H1 (cell line): Measurements from ENCODE around the gene MCC. TPM values are rescaled to one million over a fixed set of nuclear protein-coding genes. Genes with fewer than 3 reads are reported as not detected.

Source experiments
- CTCF ChIA-PET: fragments of 300-600 bp; sonication (Branson Sonifier 250); formaldehyde crosslinking; loops from one replicate; lab custom pipeline; 2021; ENCODE audit not compliant: partially characterized antibody; lab: Charles Lee
- POLR2A ChIA-PET: fragments of 300-600 bp; sonication (Branson Sonifier 250); formaldehyde crosslinking; loops from one replicate; lab custom pipeline; 2021; ENCODE audit warnings: inconsistent platforms; ENCODE audit not compliant: partially characterized antibody; lab: Charles Lee
- DNase-seq, 2 experiments: peaks; one replicate each; pipeline versions ENCODE4 v3.0.0 to v3.0.0-alpha.2; 2010 to 2022; ENCODE audit warnings: low spot score in 2 of 2, low read depth in 1 of 2, mixed read lengths in 1 of 2
- FAIRE-seq: peaks from 2 replicates; lab custom pipeline; 2011; peaks lifted over from hg19 to GRCh38; lab: Jason Lieb, UNC
- H2AFZ ChIP-seq: 2 replicates; pipeline ENCODE4 v1.8.1; 2012; ENCODE audit warnings: low read length, inconsistent platforms
- H2AK5ac ChIP-seq: 2 replicates; pipeline ENCODE4 v1.6.1; 2013; ENCODE audit warnings: low read depth, low read length
- H2BK120ac ChIP-seq: replicated peaks from 2 replicates; pipeline ENCODE3; 2013; ENCODE audit warnings: low read depth, low read length, inconsistent platforms
- H2BK12ac ChIP-seq: 2 replicates; pipeline ENCODE4 v1.6.1; 2013; ENCODE audit warnings: low read depth, low read length
- H2BK15ac ChIP-seq: 2 replicates; pipeline ENCODE4 v1.6.1; 2013; ENCODE audit warnings: low read length
- H2BK20ac ChIP-seq: 2 replicates; pipeline ENCODE4 v1.6.1; 2013; ENCODE audit warnings: low read length
- H2BK5ac ChIP-seq: 2 replicates; pipeline ENCODE4 v1.6.1; 2013; ENCODE audit warnings: low read depth, low read length
- H3K14ac ChIP-seq: 2 replicates; pipeline ENCODE4 v1.6.1; 2013; ENCODE audit warnings: inconsistent platforms; ENCODE audit not compliant: insufficient read length
- H3K18ac ChIP-seq: 2 replicates; pipeline ENCODE4 v1.6.1; 2013; ENCODE audit warnings: low read length; ENCODE audit errors: extremely low read depth
- H3K23ac ChIP-seq: 2 replicates; pipeline ENCODE4 v1.6.1; 2013; ENCODE audit warnings: inconsistent platforms; ENCODE audit not compliant: insufficient read length
- H3K23me2 ChIP-seq: 2 replicates; pipeline ENCODE4 v1.6.1; 2013; ENCODE audit warnings: low read depth, low read length
- H3K27ac ChIP-seq: 2 replicates; pipeline ENCODE4 v1.6.1; 2011; ENCODE audit warnings: low read depth, low read length, inconsistent platforms
- H3K27me3 ChIP-seq, 4 experiments: replicated peaks in 1 of 4; 1 replicate in 1 of 4; 2 replicates in 3 of 4; pipeline versions ENCODE4 v1.6.1 to v1.8.1; 2011 to 2013; ENCODE audit warnings: low read length in 3 of 4, mild to moderate bottlenecking in 3 of 4, inconsistent platforms in 2 of 4, mixed read lengths in 2 of 4, moderate library complexity in 1 of 4; ENCODE audit not compliant: control insufficient read depth in 3 of 4, insufficient read depth in 3 of 4; ENCODE audit errors: extremely low read depth in 1 of 4
- H3K36me3 ChIP-seq, 4 experiments: 2 replicates each; pipeline versions ENCODE4 v1.6.1 to v1.8.1; 2011 to 2013; ENCODE audit warnings: mild to moderate bottlenecking in 4 of 4, low read length in 3 of 4, moderate library complexity in 2 of 4, control low read depth in 1 of 4, inconsistent platforms in 1 of 4; ENCODE audit not compliant: insufficient read depth in 4 of 4, control insufficient read depth in 2 of 4
- H3K4ac ChIP-seq: replicated peaks from 2 replicates; pipeline ENCODE3; 2013; ENCODE audit warnings: low read length, low read depth, mixed read lengths, inconsistent platforms; ENCODE audit not compliant: insufficient read length
- H3K4me1 ChIP-seq, 4 experiments: replicated peaks in 1 of 4; 1 replicate in 1 of 4; 2 replicates in 3 of 4; pipeline versions ENCODE4 v1.6.1 to v1.8.1; 2011 to 2013; ENCODE audit warnings: low read length in 3 of 4, inconsistent platforms in 2 of 4, mixed read lengths in 1 of 4; ENCODE audit not compliant: insufficient read depth in 4 of 4, control insufficient read depth in 3 of 4
- H3K4me2 ChIP-seq, 2 experiments: 2 replicates each; pipeline versions ENCODE4 v1.6.1 to v1.8.1; 2011 to 2013; ENCODE audit warnings: low read depth in 2 of 2, low read length in 2 of 2, control low read depth in 1 of 2, inconsistent platforms in 1 of 2, mild to moderate bottlenecking in 1 of 2; ENCODE audit not compliant: insufficient read depth in 1 of 2
- H3K4me3 ChIP-seq, 4 experiments: fragments of 200-600, 300-600 bp in 1 of 4; sonication (generic), shearing (Covaris generic), sonication (Bioruptor Twin) in 1 of 4; 2 replicates each; pipeline versions ENCODE4 v1.5.1 to v1.8.1; 2011 to 2016; ENCODE audit warnings: low read length in 4 of 4, low read depth in 3 of 4, control low read depth in 2 of 4, inconsistent platforms in 2 of 4, mild to moderate bottlenecking in 2 of 4, mixed read lengths in 1 of 4, moderate library complexity in 1 of 4; ENCODE audit not compliant: insufficient read depth in 2 of 4; ENCODE audit errors: extremely low read depth in 1 of 4
- H3K56ac ChIP-seq: replicated peaks from 2 replicates; pipeline ENCODE3; 2013; ENCODE audit warnings: low read depth, mild to moderate bottlenecking, mixed read lengths, low read length, inconsistent platforms; ENCODE audit not compliant: insufficient read length
- H3K79me1 ChIP-seq: 2 replicates; pipeline ENCODE4 v1.6.1; 2013; ENCODE audit warnings: low read depth, low read length, control low read depth
- H3K79me2 ChIP-seq, 2 experiments: 2 replicates each; pipeline versions ENCODE4 v1.6.1 to v1.8.1; 2012 to 2013; ENCODE audit warnings: low read length in 2 of 2, mild to moderate bottlenecking in 2 of 2, inconsistent platforms in 1 of 2; ENCODE audit not compliant: insufficient read depth in 2 of 2, control insufficient read depth in 1 of 2
- H3K9ac ChIP-seq, 4 experiments: replicated peaks in 1 of 4; 1 replicate in 1 of 4; 2 replicates in 3 of 4; pipeline versions ENCODE4 v1.6.1 to v1.8.1; 2011 to 2013; ENCODE audit warnings: low read depth in 3 of 4, low read length in 3 of 4, control low read depth in 2 of 4, mild to moderate bottlenecking in 2 of 4, moderate library complexity in 2 of 4, inconsistent platforms in 1 of 4; ENCODE audit errors: extremely low read depth in 1 of 4
- H3K9me3 ChIP-seq, 2 experiments: 2 replicates each; pipeline versions ENCODE4 v1.6.1 to v1.8.1; 2012 to 2013; ENCODE audit warnings: mild to moderate bottlenecking in 2 of 2, moderate library complexity in 2 of 2, control low read depth in 1 of 2, inconsistent platforms in 1 of 2, low read depth in 1 of 2, low read length in 1 of 2, mixed read lengths in 1 of 2; ENCODE audit not compliant: insufficient read depth in 2 of 2
- H4K20me1 ChIP-seq, 2 experiments: replicated peaks in 1 of 2; 2 replicates each; pipeline versions ENCODE3 to v1.8.1; 2011 to 2013; ENCODE audit warnings: inconsistent platforms in 2 of 2, low read length in 2 of 2, mild to moderate bottlenecking in 1 of 2; ENCODE audit not compliant: insufficient read depth in 2 of 2, control insufficient read depth in 1 of 2
- H4K5ac ChIP-seq: 2 replicates; pipeline ENCODE4 v1.6.1; 2013; ENCODE audit warnings: low read length, low read depth, mixed read lengths, inconsistent platforms; ENCODE audit not compliant: insufficient read length
- H4K8ac ChIP-seq: 2 replicates; pipeline ENCODE4 v1.8.0; 2013; ENCODE audit warnings: mild to moderate bottlenecking, moderate library complexity, low read length, inconsistent platforms; ENCODE audit not compliant: insufficient read depth; ENCODE audit errors: extremely low read depth
- H4K91ac ChIP-seq: replicated peaks from 2 replicates; pipeline ENCODE3; 2013; ENCODE audit warnings: low read length, mixed read lengths, inconsistent platforms; ENCODE audit not compliant: insufficient read length
- BCL11A ChIP-seq, 2 experiments: IDR thresholded peaks; one replicate each; pipeline ENCODE4 v1.6.1; 2011; ENCODE audit warnings: low read depth in 2 of 2, low read length in 2 of 2, mild to moderate bottlenecking in 2 of 2
- CBX5 ChIP-seq: fragments of 300-800, 300-1000 bp; sonication (generic); IDR thresholded peaks from 2 replicates; pipeline ENCODE4 v1.7.1; 2016; ENCODE audit warnings: antibody characterized with exemption, low read length, low read depth
- EGR1 ChIP-seq: IDR thresholded peaks from 2 replicates; pipeline ENCODE4 v1.6.1; 2011; ENCODE audit warnings: low read depth, low read length, borderline replicate concordance
- JUN ChIP-seq: IDR thresholded peaks from 2 replicates; pipeline ENCODE4 v1.6.1; 2011; ENCODE audit warnings: low read depth, mild to moderate bottlenecking, improper control_type of control experiment, low read length
- KDM5A ChIP-seq: fragments of 200-600 bp; IDR thresholded peaks from 2 replicates; pipeline ENCODE4 v1.7.1; 2012; ENCODE audit warnings: mild to moderate bottlenecking, low read length, inconsistent platforms, mixed read lengths
- NRF1 ChIP-seq: IDR thresholded peaks from 2 replicates; pipeline ENCODE4 v1.6.1; 2011; ENCODE audit warnings: mild to moderate bottlenecking, low read depth, low read length, improper control_type of control experiment
- SIN3A ChIP-seq, 2 experiments: IDR thresholded peaks in 1 of 2; conservative IDR thresholded peaks in 1 of 2; 2 replicates each; pipeline ENCODE4 v1.6.1; 2011 to 2012; ENCODE audit warnings: low read length in 2 of 2, improper control_type of control experiment in 1 of 2, low read depth in 1 of 2, mild to moderate bottlenecking in 1 of 2
- WGBS, 2 experiments: shearing (Covaris generic) in 1 of 2; methylation state at CpG; one replicate each; pipeline versions ENCODE4 v1.1.6 to v1.1.7; 2013 to 2015; ENCODE audit warnings: low lambda C conversion rate in 2 of 2, mixed read lengths in 2 of 2, inconsistent platforms in 1 of 2, low coverage in 1 of 2, missing lambda C conversion rate in 1 of 2; ENCODE audit not compliant: insufficient replicate concordance in 2 of 2, insufficient coverage in 1 of 2, insufficient read length in 1 of 2; ENCODE audit errors: extremely low coverage in 1 of 2, missing lambda C conversion rate in 1 of 2; 5-methylcytosine and 5-hydroxymethylcytosine counted together
- polyA plus RNA-seq, 7 experiments: library from polyadenylated mRNA; depleted of rRNA in 3 of 7; stranded (reverse) in 5 of 7; unstranded in 2 of 7; fragments of >200 nt in 5 of 7; fragments of 200-250 nt in 2 of 7; gene quantifications; 1 replicate in 5 of 7; 2 replicates in 1 of 7; 4 replicates in 1 of 7; pipeline versions ENCODE4 v1.2.1 to v1.2.3, GENCODE V29; 2011 to 2013; ENCODE audit warnings: missing spikeins in 2 of 7, mixed read lengths in 2 of 7
- total RNA-seq: library from RNA; stranded (reverse); fragmentation: NEBNext Ultra II Directional; extraction: Animal tissue kit (Norgen Biotek cat#: 25700); gene quantifications from 2 replicates; pipeline ENCODE4 v1.2.1, GENCODE V29; 2021

The MCC gene
- total and polyA plus RNA-seq, 2 of the 8 experiments (the other 6 are each of a cell fraction or from before 2014, with no cell fraction given) = 2.6 to 18.3 TPM

DNA sequence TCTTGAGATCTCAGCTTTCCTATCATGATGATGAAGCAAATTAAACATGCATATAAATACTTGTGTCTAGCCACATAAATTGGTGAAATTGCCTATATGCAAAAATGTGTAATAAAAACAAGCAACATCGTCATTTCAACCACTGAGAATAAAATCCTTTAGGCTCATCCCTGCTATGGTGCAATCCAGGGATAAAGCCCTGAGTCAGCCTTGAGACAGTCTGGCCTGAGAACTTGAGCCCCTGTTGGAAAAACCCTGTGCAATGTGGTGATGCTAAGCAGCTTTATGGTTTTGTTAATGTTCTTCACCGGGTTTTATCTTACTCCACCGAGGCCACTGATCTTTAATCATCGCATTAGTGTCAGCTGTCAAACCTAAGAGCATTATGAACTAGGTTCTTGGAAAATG is 341.1 kb downstream of the MCC start:
- CTCF ChIA-PET = interaction anchor here (1.0 to 1.9 kb wide), 4 partner anchors 10 to 104 kb away, joined by 3 to 5 read pairs (median 4); no protein-coding TSS in a partner anchor

More for the DNA sequence above, 341.1 kb downstream of the MCC start:
- FAIRE-seq (no peak), DNase-seq (no peak)
- Histone ChIP-seq H3K56ac (no peak overlapping the region), H4K5ac (no peak overlapping the region), H3K18ac (no peak overlapping the region), H3K23ac (no peak overlapping the region), H2AFZ (no peak overlapping the region), H3K4me2 (no peak overlapping the region), H2BK20ac (no peak overlapping the region), H4K91ac (no peak overlapping the region), H3K27ac (no peak overlapping the region), H3K79me2 (no peaks in the 10 kb centered on the region), H2AK5ac (no peak overlapping the region), H3K9ac (no peak overlapping the region), H4K20me1 (no peaks in the 10 kb centered on the region), H3K27me3 (no peaks in the 10 kb centered on the region; a peak in 1 of 7 replicates), H3K9me3 (no peaks in the 10 kb centered on the region), H3K4me1 (peaks cover 0 to 4% (median 0%) of the 10 kb centered on the region in 4 experiments; a peak in 1 of 7 replicates), H3K14ac (no peak overlapping the region), H3K4ac (no peak overlapping the region), H2BK5ac (no peak overlapping the region), H3K79me1 (no peaks in the 10 kb centered on the region), H2BK120ac (no peak overlapping the region), H3K36me3 (no peaks in the 10 kb centered on the region), H2BK15ac (no peak overlapping the region), H2BK12ac (no peak overlapping the region), H4K8ac (no peak overlapping the region), H3K23me2 (no peaks in the 10 kb centered on the region), H3K4me3 (no peak overlapping the region)
- WGBS, 2 experiments = 65% methylated on average over 4 of the region's 4 CpGs; no CpG with 5 or more reads in 1 of the 2 experiments
- TF ChIP-seq JUN (no peak), BCL11A (IDR thresholded peaks at IDR 0.05; ENCODE audit: low read depth in 2 of 2, low read length in 2 of 2) (no peak), KDM5A (no peak), EGR1 (no peak), CBX5 (no peak), SIN3A (conservative IDR thresholded peaks at IDR 0.05 in 1 of 2, IDR thresholded peaks at IDR 0.05 in 1 of 2; ENCODE audit: low read depth in 1 of 2, low read length in 2 of 2) (no peak), NRF1 (no peak)
- POLR2A ChIA-PET = interaction anchor here (0.7 to 0.9 kb wide), 2 partner anchors 12 to 82 kb away, joined by 3 to 4 read pairs; no protein-coding TSS in a partner anchor
